HG03521 (cell line): Measurements from ENCODE around the gene CHST8.
"Not testable (repeated sequence)": the region's sequence is repeated elsewhere in the genome, so short reads cannot be mapped to it uniquely, and the experiment has no call there.

ENCODE experiments used
- ATAC-seq: cut with Tn5 transposase; IDR thresholded peaks from one replicate; pipeline ENCODE4 v1.9.1; 2021; ENCODE audit warnings: mild to moderate bottlenecking, moderate library complexity; ENCODE audit not compliant: unreplicated experiment

The CHST8 gene

GRCh38 chr19:33641261-33641660 lies 19.5 kb downstream of the CHST8 start:
- no peak for ATAC-seq

DNA sequence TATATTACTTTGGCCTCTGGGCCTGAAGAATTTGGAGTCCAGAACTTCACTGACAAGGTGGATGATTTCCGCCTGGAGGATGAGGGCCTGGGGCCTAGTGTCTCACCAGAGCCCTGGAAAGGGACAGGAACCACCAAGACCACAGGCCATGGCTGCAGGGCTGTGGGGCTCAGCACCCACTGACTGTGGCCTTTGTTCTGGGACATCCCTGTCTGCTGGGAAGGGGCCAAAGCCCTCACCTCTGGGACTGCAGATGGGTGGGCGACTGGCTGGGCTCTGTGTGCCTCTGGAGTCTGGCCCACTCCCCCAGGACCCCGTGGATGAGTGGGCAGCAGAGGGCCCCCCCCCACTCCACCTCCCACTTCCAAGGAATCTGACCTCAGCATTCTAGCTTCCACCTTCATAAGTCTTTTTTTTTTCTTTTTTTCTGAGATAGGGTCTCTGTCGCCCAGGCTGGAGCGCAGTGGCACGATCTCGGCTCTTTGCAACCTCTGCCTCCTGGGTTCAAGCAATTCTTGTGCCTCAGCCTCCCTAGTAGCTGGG lies 20.3 kb downstream of the CHST8 start:
- ATAC-seq, result no peak

DNA sequence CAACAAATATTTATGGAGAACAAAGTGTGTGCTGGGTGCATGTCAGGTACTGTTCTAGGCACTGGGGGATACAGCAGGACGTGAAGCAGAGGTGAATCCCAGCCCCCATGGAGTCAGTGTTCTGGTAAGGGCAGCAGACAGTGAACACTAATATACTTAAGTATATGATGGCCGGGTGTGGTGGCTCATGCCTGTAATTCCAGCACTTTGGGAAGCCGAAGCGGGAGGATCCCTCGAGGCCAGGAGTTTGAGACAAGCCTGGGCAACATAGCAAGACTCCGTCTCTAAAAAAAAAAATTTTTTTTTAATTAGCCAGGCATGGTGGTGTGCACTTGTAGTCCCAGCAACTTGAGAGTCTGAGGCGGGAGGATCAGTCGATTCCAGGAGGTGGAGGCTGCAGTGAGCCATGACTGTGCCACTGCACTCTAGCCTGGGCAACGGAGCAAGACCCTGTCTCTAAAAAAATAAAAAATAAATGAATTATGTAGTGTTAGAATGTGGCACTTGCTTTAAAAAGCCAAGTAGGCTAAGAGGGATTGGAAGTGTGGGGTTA lies 22.6 kb downstream of the CHST8 start:
- ATAC-seq, result no peak

- no peak for ATAC-seq
Measured at GRCh38 chr19:33646306-33646705, 24.6 kb downstream of the CHST8 start.

DNA sequence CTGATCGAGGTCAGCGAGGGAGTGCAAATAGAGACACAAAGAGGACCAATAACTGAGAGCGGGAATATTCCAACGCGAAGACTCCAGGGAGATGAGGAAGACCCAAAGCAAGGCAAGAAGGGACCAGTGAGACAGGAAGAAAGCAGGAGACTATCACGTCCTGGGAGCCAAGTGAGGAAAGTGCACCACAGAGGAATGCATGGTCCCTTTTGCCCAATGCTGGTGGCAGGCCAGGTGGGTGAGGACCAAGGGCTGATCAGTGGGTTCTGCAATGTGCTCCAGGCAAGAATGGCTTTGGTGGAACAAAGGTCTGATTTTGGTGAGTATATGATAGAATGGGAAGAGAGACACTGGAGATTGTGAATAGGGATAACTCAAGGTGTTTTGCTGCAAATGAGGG lies 25.4 kb downstream of the CHST8 start:
- ATAC-seq, result no peak

GRCh38 chr19:33649627-33650305 lies 28.0 kb downstream of the CHST8 start:
- no peak for ATAC-seq

DNA sequence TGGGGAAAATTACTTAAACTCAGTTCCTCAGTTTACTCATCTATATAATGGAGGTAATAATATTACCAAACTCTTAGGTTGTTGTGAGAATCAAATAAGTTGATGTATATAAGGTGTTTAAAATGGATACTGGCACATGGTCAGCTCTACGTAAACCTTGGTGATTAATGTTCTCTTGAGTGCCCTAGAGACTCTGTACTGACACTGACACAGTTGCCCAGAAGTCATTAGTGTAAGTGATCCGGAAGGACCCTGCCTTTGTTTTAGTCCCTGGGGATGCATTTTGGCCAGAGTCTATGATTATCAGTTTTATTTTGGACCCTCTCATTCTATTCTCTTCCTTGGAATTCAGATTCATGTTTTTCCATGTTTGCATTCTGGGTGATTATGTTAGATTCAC lies 31.9 kb downstream of the CHST8 start:
- no peak for ATAC-seq

- no peak for ATAC-seq
Measured at GRCh38 chr19:33654840-33655508, 33.2 kb downstream of the CHST8 start.

- no peak for ATAC-seq
Measured at GRCh38 chr19:33659835-33660234, 38.1 kb downstream of the CHST8 start.

GRCh38 chr19:33660410-33661124 lies 38.8 kb downstream of the CHST8 start:
- no peak for ATAC-seq

- ATAC-seq, result no peak
Measured at GRCh38 chr19:33661336-33661735, 39.6 kb downstream of the CHST8 start.

DNA sequence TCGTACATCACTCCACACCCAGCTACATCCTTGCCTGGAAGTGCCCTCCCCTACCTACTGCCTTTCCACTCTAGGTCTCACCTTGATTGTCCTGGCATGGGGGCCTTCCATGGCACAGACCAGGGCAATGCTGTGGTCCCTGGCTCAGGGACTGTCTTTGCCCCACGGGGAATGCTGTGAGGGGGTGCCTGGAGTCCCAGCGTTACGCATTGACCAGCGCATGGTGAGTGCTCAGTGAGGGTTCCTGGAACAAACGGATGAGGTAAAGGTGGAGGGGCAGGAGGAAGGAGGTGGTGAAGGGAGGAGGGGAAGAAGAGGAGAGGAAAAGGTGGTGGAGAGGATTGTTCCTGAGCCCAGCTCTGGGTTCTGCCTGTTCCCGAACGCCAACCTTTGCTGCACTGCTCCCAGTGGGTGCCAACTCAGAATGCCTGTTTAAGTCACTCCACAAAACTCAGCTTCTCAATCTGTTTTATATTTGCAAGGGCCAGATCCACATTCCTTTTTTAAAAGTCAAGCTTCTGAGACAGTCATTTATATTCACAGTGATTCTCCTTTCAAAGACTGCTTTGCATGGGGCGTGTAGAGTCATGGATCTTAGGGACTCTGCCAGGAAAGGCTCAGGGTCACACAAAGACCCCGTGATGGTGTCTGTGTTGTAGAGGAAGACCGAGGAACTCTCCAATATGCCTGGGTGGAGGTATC lies 40.8 kb downstream of the CHST8 start:
- ATAC-seq, result no peak

DNA sequence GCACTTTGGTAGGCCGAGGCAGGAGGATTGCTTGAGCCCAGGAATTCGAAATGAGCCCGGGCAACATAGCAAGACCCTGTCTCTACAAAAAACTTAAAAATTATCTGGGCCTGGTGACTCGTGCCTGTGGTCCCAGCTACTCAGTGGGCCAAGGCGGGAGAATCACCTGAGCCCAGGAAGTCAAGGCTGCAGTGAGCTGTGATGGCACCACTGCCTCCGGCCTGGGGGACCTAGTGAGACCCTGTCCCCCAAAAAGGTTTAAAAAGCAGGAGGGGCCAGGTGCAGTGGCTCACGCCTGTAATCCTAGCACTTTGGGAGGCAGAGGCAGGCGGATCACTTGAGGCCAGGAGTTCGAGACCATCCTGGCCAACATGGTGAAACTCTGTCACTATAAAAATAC lies 41.6 kb downstream of the CHST8 start:
- not testable (repeated sequence) for ATAC-seq

- ATAC-seq, result no peak
Measured at GRCh38 chr19:33664744-33665143, 43.0 kb downstream of the CHST8 start.

GRCh38 chr19:33665776-33666595 lies 44.2 kb downstream of the CHST8 start:
- ATAC-seq, result no peak

DNA sequence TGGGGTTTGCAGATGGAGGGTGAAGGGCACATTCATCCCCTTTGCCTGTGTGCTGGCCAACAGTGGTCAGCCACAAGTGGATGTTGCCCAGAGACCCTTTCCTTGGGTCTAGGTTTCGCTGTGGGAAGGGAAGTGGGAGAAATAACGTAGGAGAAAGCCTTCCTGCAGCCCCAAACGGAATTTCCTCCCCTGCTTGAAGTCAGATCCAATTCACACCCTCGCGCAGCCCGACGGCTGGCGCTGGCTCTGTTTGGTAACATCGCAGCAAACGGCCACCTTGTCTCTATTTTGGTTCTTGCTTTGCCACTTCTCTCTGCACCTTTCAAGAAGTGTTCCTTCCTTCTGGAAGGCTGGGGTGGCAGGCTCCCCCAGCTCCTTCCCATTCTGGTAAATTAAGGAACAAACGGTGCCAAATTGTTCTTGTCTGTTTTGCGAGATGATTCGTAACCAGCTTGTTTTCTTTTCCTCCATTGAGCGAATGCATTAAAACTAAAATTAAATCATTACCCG lies 45.4 kb downstream of the CHST8 start:
- ATAC-seq, result no peak

GRCh38 chr19:33667881-33668280 lies 46.1 kb downstream of the CHST8 start:
- no peak for ATAC-seq

- no peak for ATAC-seq
Measured at GRCh38 chr19:33668968-33669367, 47.2 kb downstream of the CHST8 start.

DNA sequence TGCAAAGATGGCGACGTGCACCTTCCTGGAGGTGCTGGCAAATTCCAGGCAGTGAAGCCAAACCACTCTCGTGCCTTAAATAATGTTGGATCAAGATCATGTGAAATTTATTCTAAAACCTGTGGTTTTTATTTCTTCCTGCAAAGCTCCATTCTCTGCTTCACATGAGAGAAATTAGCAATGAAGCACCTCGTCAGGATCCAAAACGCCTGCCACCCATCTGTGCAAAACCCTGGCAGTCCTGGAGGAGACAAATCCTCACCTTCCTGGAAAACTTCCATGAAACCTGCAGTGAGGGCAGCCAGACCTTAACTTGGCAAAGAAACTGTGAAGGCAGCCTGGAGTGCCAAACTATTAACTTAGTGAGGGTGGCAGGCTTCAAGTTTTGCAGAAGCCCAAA lies 47.6 kb downstream of the CHST8 start:
- no peak for ATAC-seq

DNA sequence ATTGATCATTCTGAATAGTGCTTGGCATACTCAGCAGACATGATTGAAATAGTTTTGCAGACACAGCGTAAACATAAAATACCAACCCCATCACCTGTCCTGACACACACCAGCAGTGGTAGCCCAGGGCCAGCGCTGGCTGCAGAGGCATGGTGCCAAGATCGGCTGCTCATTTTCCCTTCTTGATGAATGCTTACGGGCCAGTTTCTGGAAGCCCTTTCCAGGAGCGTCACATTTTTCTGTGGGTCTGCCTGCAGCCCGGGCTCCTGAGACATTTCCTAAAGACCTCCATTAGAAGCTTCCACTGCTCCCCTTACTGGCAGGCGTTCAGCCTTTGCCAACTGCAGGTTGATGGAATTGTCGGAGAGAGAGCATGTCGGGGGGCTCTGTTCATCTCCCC lies 48.6 kb downstream of the CHST8 start:
- no peak for ATAC-seq
